Central memory CD8-positive, alpha-beta T cell (primary cell): ENCODE measurements around the gene PYGO2.
"Not testable (repeated sequence)": the region's sequence is repeated elsewhere in the genome, so short reads cannot be mapped to it uniquely, and the experiment has no call there.

ENCODE experiments used
- ATAC-seq: fragments of 150-1000 bp; cut with Tn5 transposase; replicated peaks from 2 replicates; pipeline ENCODE4 v1.10.0; 2022; ENCODE audit warnings: mild to moderate bottlenecking, moderate FRiP score, moderate number of reproducible peaks; ENCODE audit not compliant: poor library complexity, severe bottlenecking; ENCODE audit errors: extremely low read depth
- DNase-seq, 2 donors: peaks; one replicate each; pipeline ENCODE4 v3.0.0; 2021; ENCODE audit warnings: low spot score in 2 of 2
- H3K27ac Mint-ChIP-seq: one replicate; pipeline ENCODE4 v1.8.0; 2022; ENCODE audit warnings: low read depth, mild to moderate bottlenecking, moderate library complexity, mixed read lengths
- H3K27me3 Mint-ChIP-seq: one replicate; pipeline ENCODE4 v1.8.0; 2022; ENCODE audit warnings: mixed read lengths
- H3K36me3 Mint-ChIP-seq: one replicate; pipeline ENCODE4 v1.8.0; 2022; ENCODE audit warnings: mild to moderate bottlenecking, moderate library complexity, mixed read lengths; ENCODE audit not compliant: insufficient read depth
- H3K4me1 Mint-ChIP-seq: one replicate; pipeline ENCODE4 v1.8.0; 2022; ENCODE audit warnings: mixed read lengths
- H3K4me3 Mint-ChIP-seq: one replicate; pipeline ENCODE4 v1.8.0; 2022; ENCODE audit warnings: mild to moderate bottlenecking, moderate library complexity, mixed read lengths
- H3K9me3 Mint-ChIP-seq: one replicate; pipeline ENCODE4 v1.8.0; 2022; ENCODE audit warnings: mixed read lengths

Gene PYGO2

DNA sequence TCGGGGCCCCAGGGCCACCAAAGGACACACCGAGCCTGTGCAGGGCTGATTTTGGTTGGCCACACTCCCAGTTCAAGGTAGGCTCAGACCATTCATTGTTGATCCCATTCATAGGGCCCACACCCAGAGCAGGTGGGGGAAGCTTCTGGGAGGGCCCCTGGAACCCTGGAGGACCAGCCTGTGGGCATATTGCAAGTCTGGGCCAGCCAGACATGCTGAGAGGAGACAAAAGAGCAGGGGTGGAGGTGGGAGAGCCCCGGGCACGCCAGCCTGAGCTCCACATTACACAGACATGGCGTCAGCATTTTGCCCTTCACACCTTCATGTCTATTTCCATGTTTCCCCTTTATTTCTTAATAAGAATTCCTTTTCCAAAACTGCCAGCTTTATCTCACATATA is 50.7 kb downstream of the PYGO2 start:
- no peak overlapping the region for H3K27ac Mint-ChIP-seq
- no peaks in the 10 kb centered on the region for H3K36me3 Mint-ChIP-seq
- no peak for ATAC-seq
- H3K9me3 Mint-ChIP-seq: no peaks in the 10 kb centered on the region
- H3K4me3 Mint-ChIP-seq: no peak overlapping the region
- no peaks in the 10 kb centered on the region for H3K4me1 Mint-ChIP-seq
- DNase-seq: no peak
- H3K27me3 Mint-ChIP-seq: no peaks in the 10 kb centered on the region

- no peak overlapping the region for H3K27ac Mint-ChIP-seq
- H3K36me3 Mint-ChIP-seq: no peaks in the 10 kb centered on the region
- H3K4me3 Mint-ChIP-seq: no peak overlapping the region
- no peaks in the 10 kb centered on the region for H3K9me3 Mint-ChIP-seq
- DNase-seq (no peak), ATAC-seq (no peak)
- H3K27me3 Mint-ChIP-seq: no peaks in the 10 kb centered on the region
- H3K4me1 Mint-ChIP-seq: no peaks in the 10 kb centered on the region
Observed at GRCh38 chr1:154908937-154909336, 52.6 kb downstream of the PYGO2 start.

GRCh38 chr1:154908129-154908528 is 53.5 kb downstream of the PYGO2 start:
- not testable (repeated sequence) for H3K4me3 Mint-ChIP-seq, DNase-seq, H3K9me3 Mint-ChIP-seq, H3K27ac Mint-ChIP-seq, H3K27me3 Mint-ChIP-seq, H3K36me3 Mint-ChIP-seq, ATAC-seq, H3K4me1 Mint-ChIP-seq
